Left cardiac atrium (tissue), 4 donors: ENCODE measurements around the gene MED22. TPM values are rescaled to one million over a fixed set of nuclear protein-coding genes. Genes with fewer than 3 reads are reported as not detected.

Experiments used
- ATAC-seq, 2 donors: fragments of 200-7000 bp; cut with Tn5 transposase; one replicate each; pipeline ENCODE4 v1.9.1; 2020; ENCODE audit warnings: mild to moderate bottlenecking in 2 of 2, moderate library complexity in 2 of 2
- DNase-seq: peaks from one replicate; pipeline ENCODE4 v3.0.0-alpha.2; 2020
- intact Hi-C, 2 donors: fragments of 100-400 bp; cut with DNase I; formaldehyde crosslinking; loops; one replicate each; pipeline versions ENCODE4 v1.14.1 to v1.15.1; 2022 to 2023
- total RNA-seq, 2 donors: library from RNA; stranded (reverse); fragmentation: NEBNext Ultra II Directional; extraction: Animal tissue kit (Norgen Biotek cat#: 25700); gene quantifications; one replicate each; pipeline ENCODE4 v1.2.1, GENCODE V29; 2021
- donor health status: DM: no; HTN: yes; CAD: no.
- donor health status: DM: no; HTN: yes; CAD: no; lungs with severe emphysema.
- donor health status: DM: yes; HTN: yes; CAD: no.
- donor health status: Dilated cardiomyopathy.

The MED22 gene
- total RNA-seq, 2 donors from 2014 or later: 18.2 to 22.7 TPM

- intact Hi-C loops: no loop called here
- no peak for DNase-seq
Observed at GRCh38 chr9:133360400-133361393, 12.8 kb upstream of the MED22 start.

GRCh38 chr9:133359399-133360175, 11.7 kb upstream of the MED22 start:
- intact Hi-C loops: no loop called here
- DNase-seq: no peak
- ATAC-seq: peak; percentile 3 to 21

More at GRCh38 chr9:133360400-133361393, 12.8 kb upstream of the MED22 start:
- ATAC-seq: no peak

- intact Hi-C loops: no loop called here
- no peak for ATAC-seq
- DNase-seq: no peak
Observed at GRCh38 chr9:133357656-133358055, 9.7 kb upstream of the MED22 start.

GRCh38 chr9:133356391-133357091, 8.6 kb upstream of the MED22 start, which contains the start of the genes SURF1 and SURF2:
Gene SURF1 (minus strand): TSS chr9:133356487. CDS start chr9:133356453, 34 bp downstream.
Gene SURF2 (plus strand): TSS chr9:133356550. CDS start chr9:133356593, 43 bp downstream.
- ATAC-seq (peak; percentile 89 to 95), DNase-seq (peak; percentile 93)
- intact Hi-C loops: no loop called here

- ATAC-seq: peak in 1 of 2 donors; percentile 21
Observed at GRCh38 chr9:133355881-133356357, 8.0 kb upstream of the MED22 start.

GRCh38 chr9:133354766-133355165, 6.8 kb upstream of the MED22 start:
- intact Hi-C loops: no loop called here
- ATAC-seq (no peak), DNase-seq (no peak)

More at GRCh38 chr9:133355881-133356357, 8.0 kb upstream of the MED22 start:
- DNase-seq: no peak
- intact Hi-C loops: no loop called here

GRCh38 chr9:133353548-133353947, 5.6 kb upstream of the MED22 start:
- no peak for ATAC-seq
- intact Hi-C loops: no loop called here
- DNase-seq: no peak

- no peak for DNase-seq
- intact Hi-C loops: no loop called here
- no peak for ATAC-seq
Observed at GRCh38 chr9:133352635-133353340, 4.9 kb upstream of the MED22 start.

GRCh38 chr9:133351908-133352634, 4.1 kb upstream of the MED22 start:
- DNase-seq: peak; percentile 56
- no peak for ATAC-seq
- intact Hi-C loops: no loop called here

GRCh38 chr9:133351526-133351907, 3.6 kb upstream of the MED22 start:
- ATAC-seq (no peak), DNase-seq (no peak)
- intact Hi-C loops: no loop called here

GRCh38 chr9:133349965-133350616, 2.2 kb upstream of the MED22 start:
- intact Hi-C loops: no loop called here
- ATAC-seq (no peak), DNase-seq (no peak)

- no peak for ATAC-seq
- intact Hi-C loops: no loop called here
- no peak for DNase-seq
Observed at GRCh38 chr9:133348718-133349573, 1.0 kb upstream of the MED22 start.

GRCh38 chr9:133347515-133347984, 381 bp downstream of the MED22 start:
- intact Hi-C loops: no loop called here
- DNase-seq: peak; percentile 54
- ATAC-seq: peak; percentile 61 to 71

GRCh38 chr9:133346021-133346785, 1.7 kb downstream of the MED22 start:
- ATAC-seq (no peak), DNase-seq (no peak)
- intact Hi-C loops: no loop called here

- intact Hi-C loops: no loop called here
- DNase-seq (no peak), ATAC-seq (no peak)
Observed at GRCh38 chr9:133345596-133345995, 2.3 kb downstream of the MED22 start.

GRCh38 chr9:133344979-133345378, 3.0 kb downstream of the MED22 start:
- intact Hi-C loops: no loop called here
- no peak for ATAC-seq
- no peak for DNase-seq
